Measurements from ENCODE around the gene ADGRB3.

- TF ChIP-seq CTCF (conservative IDR thresholded peaks at IDR 0.05; ENCODE audit: low read length) (no peak), EZH2phosphoT487 (IDR thresholded peaks at IDR 0.05; ENCODE audit: borderline replicate concordance, low read depth, low read length) (no peak)
Measured at GRCh38 chr6:69202768-69203167, 567.7 kb downstream of the ADGRB3 start.

Measured in OCI-LY7 (cell line).